PFSK-1 (cell line): ENCODE results near the gene ABCA1.

ENCODE experiments used
- FOXP2 ChIP-seq: optimal IDR thresholded peaks from 2 replicates; pipeline ENCODE3; 2011; ENCODE audit warnings: borderline replicate concordance, control low read depth, inconsistent platforms; ENCODE audit not compliant: insufficient read depth; ENCODE audit errors: extremely low read length, extremely low read depth
- POLR2AphosphoS5 ChIP-seq: IDR thresholded peaks from 2 replicates; pipeline ENCODE4 v1.6.1; 2012; ENCODE audit warnings: low read depth, mild to moderate bottlenecking, control low read depth, low read length, moderate library complexity
- SIN3A ChIP-seq: IDR thresholded peaks from 2 replicates; pipeline ENCODE4 v1.6.1; 2012; ENCODE audit warnings: mild to moderate bottlenecking, low read length, moderate library complexity, borderline replicate concordance; ENCODE audit not compliant: insufficient read depth
- TAF1 ChIP-seq: IDR thresholded peaks from 2 replicates; pipeline ENCODE4 v1.6.1; 2012; ENCODE audit warnings: low read length, control low read depth, borderline replicate concordance; ENCODE audit not compliant: insufficient read depth
- TF ChIP-seq, protein P1 (sequence below), 2 experiments: IDR thresholded peaks; 2 replicates each; pipeline versions ENCODE4 v1.6.1 to v1.8.0; 2011 to 2012; ENCODE audit warnings: low read depth in 2 of 2, low read length in 2 of 2, control low read depth in 1 of 2, inconsistent platforms in 1 of 2, mild to moderate bottlenecking in 1 of 2, moderate library complexity in 1 of 2; ENCODE audit not compliant: insufficient read depth in 1 of 2

Gene ABCA1

DNA sequence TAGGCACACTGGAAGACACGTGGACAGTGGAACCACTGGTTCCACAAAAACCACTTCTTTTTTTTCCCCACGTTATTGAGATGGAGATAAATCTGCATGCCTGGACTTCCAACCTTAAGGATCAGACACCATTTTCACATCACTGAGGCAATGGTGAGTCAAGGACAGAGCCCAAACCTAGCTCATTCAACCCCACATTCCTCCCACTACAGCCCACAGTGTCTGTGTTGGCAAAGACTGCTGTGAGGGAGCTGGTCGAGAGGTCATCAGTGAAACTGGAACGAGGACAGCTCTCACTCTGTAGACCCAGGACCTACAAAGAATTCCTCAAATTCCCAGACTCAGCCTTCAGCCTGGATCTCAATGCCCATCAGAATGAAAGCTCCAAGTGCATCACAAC lies 74.8 kb downstream of the ABCA1 start:
- TF ChIP-seq, protein P1, sequence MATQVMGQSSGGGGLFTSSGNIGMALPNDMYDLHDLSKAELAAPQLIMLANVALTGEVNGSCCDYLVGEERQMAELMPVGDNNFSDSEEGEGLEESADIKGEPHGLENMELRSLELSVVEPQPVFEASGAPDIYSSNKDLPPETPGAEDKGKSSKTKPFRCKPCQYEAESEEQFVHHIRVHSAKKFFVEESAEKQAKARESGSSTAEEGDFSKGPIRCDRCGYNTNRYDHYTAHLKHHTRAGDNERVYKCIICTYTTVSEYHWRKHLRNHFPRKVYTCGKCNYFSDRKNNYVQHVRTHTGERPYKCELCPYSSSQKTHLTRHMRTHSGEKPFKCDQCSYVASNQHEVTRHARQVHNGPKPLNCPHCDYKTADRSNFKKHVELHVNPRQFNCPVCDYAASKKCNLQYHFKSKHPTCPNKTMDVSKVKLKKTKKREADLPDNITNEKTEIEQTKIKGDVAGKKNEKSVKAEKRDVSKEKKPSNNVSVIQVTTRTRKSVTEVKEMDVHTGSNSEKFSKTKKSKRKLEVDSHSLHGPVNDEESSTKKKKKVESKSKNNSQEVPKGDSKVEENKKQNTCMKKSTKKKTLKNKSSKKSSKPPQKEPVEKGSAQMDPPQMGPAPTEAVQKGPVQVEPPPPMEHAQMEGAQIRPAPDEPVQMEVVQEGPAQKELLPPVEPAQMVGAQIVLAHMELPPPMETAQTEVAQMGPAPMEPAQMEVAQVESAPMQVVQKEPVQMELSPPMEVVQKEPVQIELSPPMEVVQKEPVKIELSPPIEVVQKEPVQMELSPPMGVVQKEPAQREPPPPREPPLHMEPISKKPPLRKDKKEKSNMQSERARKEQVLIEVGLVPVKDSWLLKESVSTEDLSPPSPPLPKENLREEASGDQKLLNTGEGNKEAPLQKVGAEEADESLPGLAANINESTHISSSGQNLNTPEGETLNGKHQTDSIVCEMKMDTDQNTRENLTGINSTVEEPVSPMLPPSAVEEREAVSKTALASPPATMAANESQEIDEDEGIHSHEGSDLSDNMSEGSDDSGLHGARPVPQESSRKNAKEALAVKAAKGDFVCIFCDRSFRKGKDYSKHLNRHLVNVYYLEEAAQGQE (IDR thresholded peaks at IDR 0.05; ENCODE audit: insufficient read depth in 1 of 2, low read depth in 2 of 2, low read length in 2 of 2): no peak
- TF ChIP-seq TAF1: no peak
- TF ChIP-seq FOXP2: no peak
- TF ChIP-seq SIN3A: no peak
- no peak for TF ChIP-seq POLR2AphosphoS5

GRCh38 chr9:104851546-104851920 lies 76.4 kb downstream of the ABCA1 start:
- no peak for TF ChIP-seq FOXP2
- TF ChIP-seq POLR2AphosphoS5: no peak
- TF ChIP-seq, protein P1 (IDR thresholded peaks at IDR 0.05; ENCODE audit: insufficient read depth in 1 of 2, low read depth in 2 of 2, low read length in 2 of 2): no peak
- TF ChIP-seq SIN3A: no peak
- TF ChIP-seq TAF1: no peak

GRCh38 chr9:104850786-104851545 lies 77.0 kb downstream of the ABCA1 start:
- TF ChIP-seq, protein P1 (IDR thresholded peaks at IDR 0.05; ENCODE audit: insufficient read depth in 1 of 2, low read depth in 2 of 2, low read length in 2 of 2): no peak
- TF ChIP-seq TAF1: no peak
- TF ChIP-seq POLR2AphosphoS5: no peak
- no peak for TF ChIP-seq FOXP2
- TF ChIP-seq SIN3A: no peak

DNA sequence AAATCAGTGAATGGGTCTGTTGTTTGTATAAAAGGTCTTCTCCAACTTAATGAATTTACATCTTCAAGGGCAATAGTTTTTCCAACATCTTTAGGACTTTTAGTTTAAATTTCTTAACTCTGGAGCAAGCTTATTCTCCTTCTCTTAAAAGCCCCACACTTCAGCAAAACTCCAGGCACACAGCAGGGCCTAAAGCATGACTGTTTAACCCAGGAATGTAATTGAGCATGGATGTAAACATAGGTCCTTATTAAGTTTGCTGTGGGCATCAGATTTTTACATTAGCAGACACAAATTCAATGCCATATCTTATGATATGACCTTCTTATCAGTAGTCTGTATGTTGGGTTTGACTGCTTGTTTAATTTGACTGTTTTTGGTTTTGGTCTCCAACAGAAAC lies 78.9 kb downstream of the ABCA1 start:
- no peak for TF ChIP-seq SIN3A
- TF ChIP-seq, protein P1 (IDR thresholded peaks at IDR 0.05; ENCODE audit: insufficient read depth in 1 of 2, low read depth in 2 of 2, low read length in 2 of 2): no peak
- no peak for TF ChIP-seq POLR2AphosphoS5
- TF ChIP-seq TAF1: no peak
- no peak for TF ChIP-seq FOXP2
